HCT116 (cell line): ENCODE measurements around the gene CACNA2D3. TPM values are rescaled to one million over a fixed set of nuclear protein-coding genes. Genes with fewer than 3 reads are reported as not detected.

Source experiments
- ATAC-seq: fragments of 200-7000 bp; cut with Tn5 transposase; 2 replicates; pipeline ENCODE4 v1.9.1; 2020; ENCODE audit warnings: mild to moderate bottlenecking, moderate library complexity
- BruUV-seq: library from RNA; stranded (reverse); fragments of 400-500 nt; replicated peaks from 2 replicates; lab custom pipeline; 2021; lab: Mats Ljungman, UMichigan
- CTCF ChIA-PET: fragments of 300-600 bp; sonication (Branson Sonifier 250); formaldehyde crosslinking; loops from one replicate; lab custom pipeline; 2021; ENCODE audit warnings: antibody characterized with exemption; lab: Charles Lee
- POLR2A ChIA-PET: fragments of 300-600, 350-600 bp; sonication (Branson Sonifier 250); formaldehyde crosslinking; loops from one replicate; lab custom pipeline; 2021; ENCODE audit warnings: antibody characterized with exemption; lab: Charles Lee
- RAD21 ChIA-PET, 2 experiments: fragments of 300-600 bp; sonication (Branson Sonifier 250); formaldehyde crosslinking; loops; one replicate each; lab custom pipeline; 2023; ENCODE audit warnings: low total read pairs in 2 of 2; ENCODE audit not compliant: uncharacterized antibody in 2 of 2, unreplicated experiment in 2 of 2, low non-redundant PET in 1 of 2; lab: Charles Lee
- DNase-seq: peaks from one replicate; pipeline ENCODE4 v3.0.0-alpha.2; 2010; ENCODE audit warnings: low read depth, low spot score
- H2AFZ ChIP-seq: fragments of 200-600 bp; shearing (Covaris generic), sonication (generic); 2 replicates; pipeline ENCODE4 v1.6.1; 2017; ENCODE audit warnings: low read depth, mixed run types, mixed read lengths, antibody characterized with exemption, low read length; ENCODE audit not compliant: poor library complexity, severe bottlenecking
- H3K27ac ChIP-seq: 2 replicates; pipeline ENCODE4 v1.5.1; 2012; ENCODE audit warnings: low read depth, low read length
- H3K27me3 ChIP-seq: fragments of 200-600 bp; sonication (generic); 2 replicates; pipeline ENCODE4 v1.6.1; 2016; ENCODE audit warnings: mixed run types, low read length, mixed read lengths; ENCODE audit not compliant: insufficient read depth
- H3K36me3 ChIP-seq, 2 experiments: fragments of 200-500 bp in 1 of 2; fragments of 200-600 bp in 1 of 2; sonication (Bioruptor generic) in 1 of 2; sonication (generic) in 1 of 2; 2 replicates each; pipeline versions ENCODE4 v1.5.1 to v1.6.1; 2014 to 2016; ENCODE audit warnings: low read length in 2 of 2, inconsistent platforms in 1 of 2, mixed read lengths in 1 of 2, mixed run types in 1 of 2; ENCODE audit not compliant: insufficient read depth in 2 of 2, control insufficient read depth in 1 of 2
- H3K4me1 ChIP-seq, 2 experiments: fragments of 200-600 bp in 1 of 2; sonication (generic) in 1 of 2; 2 replicates each; pipeline versions ENCODE4 v1.5.1 to v1.6.1; 2012 to 2017; ENCODE audit warnings: low read length in 2 of 2, inconsistent platforms in 1 of 2, mild to moderate bottlenecking in 1 of 2, mixed read lengths in 1 of 2, mixed run types in 1 of 2, moderate library complexity in 1 of 2; ENCODE audit not compliant: insufficient read depth in 2 of 2, control insufficient read depth in 1 of 2
- H3K4me2 ChIP-seq: fragments of 200-600 bp; sonication (generic); 2 replicates; pipeline ENCODE4 v1.6.1; 2017; ENCODE audit warnings: mixed run types, low read length, mixed read lengths
- H3K4me3 ChIP-seq, 2 experiments: fragments of 200-600 bp in 1 of 2; sonication (generic) in 1 of 2; replicated peaks in 1 of 2; 2 replicates each; pipeline ENCODE4 v1.5.1; 2011 to 2016; ENCODE audit warnings: low read length in 2 of 2, control low read depth in 1 of 2, low read depth in 1 of 2, mild to moderate bottlenecking in 1 of 2, mixed read lengths in 1 of 2, mixed run types in 1 of 2
- H3K79me2 ChIP-seq: fragments of 200-600 bp; sonication (generic); 2 replicates; pipeline ENCODE4 v1.6.1; 2017; ENCODE audit warnings: mild to moderate bottlenecking, mixed run types, low read length, moderate library complexity, mixed read lengths; ENCODE audit not compliant: insufficient read depth
- H3K9ac ChIP-seq: fragments of 200-600 bp; sonication (generic); 2 replicates; pipeline ENCODE4 v1.6.1; 2016; ENCODE audit warnings: low read length, mixed read lengths
- H3K9me2 ChIP-seq: fragments of 200-600 bp; sonication (generic), shearing (Covaris generic); 2 replicates; pipeline ENCODE4 v1.6.1; 2017; ENCODE audit warnings: mixed run types, mild to moderate bottlenecking, moderate library complexity; ENCODE audit not compliant: insufficient read depth
- H3K9me3 ChIP-seq, 2 experiments: fragments of 200-500 bp in 1 of 2; fragments of 200-600 bp in 1 of 2; sonication (Bioruptor generic) in 1 of 2; sonication (generic) in 1 of 2; 2 replicates each; pipeline ENCODE4 v1.6.1; 2014 to 2017; ENCODE audit warnings: low read length in 2 of 2, mixed read lengths in 2 of 2, inconsistent platforms in 1 of 2, low read depth in 1 of 2, mild to moderate bottlenecking in 1 of 2, mixed run types in 1 of 2, moderate library complexity in 1 of 2; ENCODE audit not compliant: control insufficient read depth in 1 of 2, insufficient read depth in 1 of 2
- H4K20me1 ChIP-seq: fragments of 200-600 bp; sonication (generic), shearing (Covaris generic); 2 replicates; pipeline ENCODE4 v1.6.1; 2017; ENCODE audit warnings: mixed run types, mild to moderate bottlenecking, moderate library complexity; ENCODE audit not compliant: insufficient read depth
- CBX3 ChIP-seq: IDR thresholded peaks from 2 replicates; pipeline ENCODE4 v1.6.1; 2012; ENCODE audit warnings: low read depth
- CEBPB ChIP-seq: IDR thresholded peaks from 2 replicates; pipeline ENCODE4 v1.6.1; 2012; ENCODE audit warnings: low read depth
- CTCF ChIP-seq, 3 experiments: fragments of 200-600 bp in 1 of 3; sonication (generic) in 1 of 3; IDR thresholded peaks in 2 of 3; conservative IDR thresholded peaks in 1 of 3; 2 replicates each; pipeline ENCODE4 v1.5.1; 2012 to 2017; ENCODE audit warnings: low read depth in 2 of 3, low read length in 2 of 3, antibody characterized with exemption in 1 of 3, borderline replicate concordance in 1 of 3, control low read depth in 1 of 3, mild to moderate bottlenecking in 1 of 3, mixed read lengths in 1 of 3, mixed run types in 1 of 3, moderate library complexity in 1 of 3; ENCODE audit not compliant: insufficient read depth in 1 of 3
- ELF1 ChIP-seq: IDR thresholded peaks from 2 replicates; pipeline ENCODE4 v1.6.1; 2012; ENCODE audit warnings: low read depth, borderline replicate concordance
- EZH2 ChIP-seq: fragments of 200-600 bp; sonication (generic); IDR thresholded peaks from 2 replicates; pipeline ENCODE4 v1.6.1; 2017; ENCODE audit warnings: antibody characterized with exemption, mixed run types
- EZH2phosphoT487 ChIP-seq: fragments of 200-600 bp; IDR thresholded peaks from 2 replicates; pipeline ENCODE4 v1.6.1; 2018; ENCODE audit warnings: antibody characterized with exemption, borderline replicate concordance
- FOSL1 ChIP-seq: IDR thresholded peaks from 2 replicates; pipeline ENCODE4 v1.6.1; 2012; ENCODE audit warnings: low read depth
- JUND ChIP-seq: IDR thresholded peaks from 2 replicates; pipeline ENCODE4 v1.6.1; 2012
- MAX ChIP-seq: IDR thresholded peaks from 2 replicates; pipeline ENCODE4 v1.6.1; 2012
- POLR2A ChIP-seq: IDR thresholded peaks from 2 replicates; pipeline ENCODE4 v1.7.0; 2011; ENCODE audit warnings: borderline replicate concordance; ENCODE audit not compliant: insufficient read depth, insufficient read length; ENCODE audit errors: extremely low read depth
- POLR2AphosphoS5 ChIP-seq: IDR thresholded peaks from 2 replicates; pipeline ENCODE4 v1.6.1; 2011; ENCODE audit warnings: mild to moderate bottlenecking, low read depth, low read length, moderate library complexity
- RAD21 ChIP-seq: IDR thresholded peaks from 2 replicates; pipeline ENCODE4 v1.6.1; 2012; ENCODE audit warnings: low read depth, mild to moderate bottlenecking
- SIN3A ChIP-seq: IDR thresholded peaks from 2 replicates; pipeline ENCODE4 v1.6.1; 2012; ENCODE audit warnings: low read depth
- SP1 ChIP-seq: IDR thresholded peaks from 2 replicates; pipeline ENCODE4 v1.6.1; 2012; ENCODE audit warnings: low read depth
- TCF7L2 ChIP-seq: IDR thresholded peaks from 2 replicates; pipeline ENCODE4 v1.7.0; 2011; ENCODE audit warnings: borderline replicate concordance, inconsistent platforms; ENCODE audit not compliant: insufficient read depth, insufficient read length; ENCODE audit errors: extremely low read depth
- YY1 ChIP-seq: IDR thresholded peaks from 2 replicates; pipeline ENCODE4 v1.6.1; 2011; ENCODE audit warnings: low read length, low read depth, moderate library complexity, mild to moderate bottlenecking; ENCODE audit not compliant: insufficient replicate concordance; ENCODE audit errors: extremely low read depth
- ZBTB33 ChIP-seq: IDR thresholded peaks from 2 replicates; pipeline ENCODE4 v1.6.1; 2011; ENCODE audit warnings: mild to moderate bottlenecking, low read length, moderate library complexity; ENCODE audit not compliant: insufficient replicate concordance; ENCODE audit errors: extremely low read depth
- ZFX ChIP-seq: fragments of 450-650 bp; IDR thresholded peaks from 2 replicates; pipeline ENCODE4 v1.6.1; 2017
- intact Hi-C: fragments of 100-400 bp; cut with micrococcal nuclease; formaldehyde crosslinking; loops from 2 replicates; pipeline ENCODE4 v1.10.0; 2022
- total RNA-seq: library from RNA; stranded (reverse); gene quantifications from one replicate; pipeline ENCODE4 v1.2.1, GENCODE V29; 2021; ENCODE audit not compliant: unreplicated experiment
- TF ChIP-seq, protein P1 (sequence below): IDR thresholded peaks from 2 replicates; pipeline ENCODE4 v1.6.1; 2012; ENCODE audit warnings: low read depth
- TF ChIP-seq, protein P2 (sequence below): IDR thresholded peaks from 2 replicates; pipeline ENCODE4 v1.6.1; 2012

The CACNA2D3 gene
- total RNA-seq, 1 experiment from 2014 or later = 0.20 TPM

GRCh38 chr3:54580453-54580852 is 458.1 kb downstream of the CACNA2D3 start:
- Histone ChIP-seq H3K4me1 (no peaks in the 10 kb centered on the region), H3K9me3 (peaks cover 0 to 5% of the 10 kb centered on the region in 2 experiments; a peak in 1 of 4 replicates), H4K20me1 (no peaks in the 10 kb centered on the region), H3K36me3 (no peaks in the 10 kb centered on the region), H2AFZ (no peak overlapping the region), H3K27me3 (no peaks in the 10 kb centered on the region), H3K4me3 (no peak overlapping the region), H3K4me2 (no peak overlapping the region), H3K9ac (no peak overlapping the region), H3K27ac (no peak overlapping the region), H3K79me2 (no peaks in the 10 kb centered on the region), H3K9me2 (no peaks in the 10 kb centered on the region)
- BruUV-seq = no TSS peak
- ATAC-seq (no peak), DNase-seq (no peak)
- CTCF ChIA-PET = no interaction called here
- POLR2A ChIA-PET = no interaction called here
- RAD21 ChIA-PET = no interaction called here
- intact Hi-C loops = no loop called here
- TF ChIP-seq YY1 (no peak), ZBTB33 (no peak), CEBPB (no peak), CBX3 (no peak), POLR2AphosphoS5 (no peak), JUND (no peak), EZH2phosphoT487 (no peak), EZH2 (no peak), ELF1 (no peak), SP1 (no peak), MAX (no peak), FOSL1 (no peak), RAD21 (no peak), ZFX (no peak), TCF7L2 (no peak), CTCF (IDR thresholded peaks at IDR 0.05 in 2 of 3, conservative IDR thresholded peaks at IDR 0.05 in 1 of 3; ENCODE audit: borderline replicate concordance in 1 of 3, insufficient read depth in 1 of 3, low read depth in 2 of 3, low read length in 2 of 3) (no peak), SIN3A (no peak), POLR2A (no peak)
- TF ChIP-seq, protein P1, sequence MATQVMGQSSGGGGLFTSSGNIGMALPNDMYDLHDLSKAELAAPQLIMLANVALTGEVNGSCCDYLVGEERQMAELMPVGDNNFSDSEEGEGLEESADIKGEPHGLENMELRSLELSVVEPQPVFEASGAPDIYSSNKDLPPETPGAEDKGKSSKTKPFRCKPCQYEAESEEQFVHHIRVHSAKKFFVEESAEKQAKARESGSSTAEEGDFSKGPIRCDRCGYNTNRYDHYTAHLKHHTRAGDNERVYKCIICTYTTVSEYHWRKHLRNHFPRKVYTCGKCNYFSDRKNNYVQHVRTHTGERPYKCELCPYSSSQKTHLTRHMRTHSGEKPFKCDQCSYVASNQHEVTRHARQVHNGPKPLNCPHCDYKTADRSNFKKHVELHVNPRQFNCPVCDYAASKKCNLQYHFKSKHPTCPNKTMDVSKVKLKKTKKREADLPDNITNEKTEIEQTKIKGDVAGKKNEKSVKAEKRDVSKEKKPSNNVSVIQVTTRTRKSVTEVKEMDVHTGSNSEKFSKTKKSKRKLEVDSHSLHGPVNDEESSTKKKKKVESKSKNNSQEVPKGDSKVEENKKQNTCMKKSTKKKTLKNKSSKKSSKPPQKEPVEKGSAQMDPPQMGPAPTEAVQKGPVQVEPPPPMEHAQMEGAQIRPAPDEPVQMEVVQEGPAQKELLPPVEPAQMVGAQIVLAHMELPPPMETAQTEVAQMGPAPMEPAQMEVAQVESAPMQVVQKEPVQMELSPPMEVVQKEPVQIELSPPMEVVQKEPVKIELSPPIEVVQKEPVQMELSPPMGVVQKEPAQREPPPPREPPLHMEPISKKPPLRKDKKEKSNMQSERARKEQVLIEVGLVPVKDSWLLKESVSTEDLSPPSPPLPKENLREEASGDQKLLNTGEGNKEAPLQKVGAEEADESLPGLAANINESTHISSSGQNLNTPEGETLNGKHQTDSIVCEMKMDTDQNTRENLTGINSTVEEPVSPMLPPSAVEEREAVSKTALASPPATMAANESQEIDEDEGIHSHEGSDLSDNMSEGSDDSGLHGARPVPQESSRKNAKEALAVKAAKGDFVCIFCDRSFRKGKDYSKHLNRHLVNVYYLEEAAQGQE = no peak
- TF ChIP-seq, protein P2, sequence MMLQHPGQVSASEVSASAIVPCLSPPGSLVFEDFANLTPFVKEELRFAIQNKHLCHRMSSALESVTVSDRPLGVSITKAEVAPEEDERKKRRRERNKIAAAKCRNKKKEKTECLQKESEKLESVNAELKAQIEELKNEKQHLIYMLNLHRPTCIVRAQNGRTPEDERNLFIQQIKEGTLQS = no peak
